Measurements from ENCODE around the gene PDE4D. TPM values are rescaled to one million over a fixed set of nuclear protein-coding genes. Genes with fewer than 3 reads are reported as not detected.
"Not testable (repeated sequence)": the region's sequence is repeated elsewhere in the genome, so short reads cannot be mapped to it uniquely, and the experiment has no call there.

PDE4D gene
- total RNA-seq, 1 experiment from 2014 or later: 2.4 TPM

- DNase-seq (ENCODE audit: low read depth, low spot score): no peak
- no TSS peak for BruUV-seq (replicated peaks)
- H3K4me3 ChIP-seq (ENCODE audit: low read depth in 2 of 2, low read length in 2 of 2): no peak overlapping the region
- no peak for ATAC-seq
- CTCF ChIA-PET: no interaction called here
- no peaks in the 10 kb centered on the region for H3K4me1 ChIP-seq (ENCODE audit: control insufficient read depth, insufficient read depth, low read length)
- H3K9me3 ChIP-seq (ENCODE audit: control insufficient read depth, insufficient read depth, low read depth, low read length): no peaks in the 10 kb centered on the region
- H3K27me3 ChIP-seq (ENCODE audit: control insufficient read depth, insufficient read depth, low read length): no peaks in the 10 kb centered on the region; the same call in 1 of the 2 replicates
- TF ChIP-seq CTCF (IDR thresholded peaks at IDR 0.05) (no peak), REST (IDR thresholded peaks at IDR 0.05; ENCODE audit: insufficient read depth in 1 of 2, low read depth in 2 of 2, low read length in 1 of 2) (no peak), TCF7L2 (IDR thresholded peaks at IDR 0.05; ENCODE audit: low read depth, low read length) (no peak), SIN3A (IDR thresholded peaks at IDR 0.05; ENCODE audit: borderline replicate concordance, insufficient read depth, low read depth, low read length) (no peak), POLR2AphosphoS5 (IDR thresholded peaks at IDR 0.05; ENCODE audit: low read depth, low read length) (no peak)
- POLR2A ChIA-PET: no interaction called here
- H3K36me3 ChIP-seq (ENCODE audit: control insufficient read depth, insufficient read depth, low read length): no peaks in the 10 kb centered on the region
- in situ Hi-C loops (cut with HindIII; ENCODE audit: low pct_unique_long_range_greater_than_20kb, low sequenced_read_pairs): no loop called here
- intact Hi-C loops (cut with micrococcal nuclease; ENCODE audit: unreplicated experiment): no loop called here
- H3K27ac ChIP-seq (ENCODE audit: low read length): no peak overlapping the region
Measured at GRCh38 chr5:59058969-59059687, 834.4 kb downstream of the PDE4D start.

GRCh38 chr5:59058237-59058636, 835.3 kb downstream of the PDE4D start:
- Histone ChIP-seq H3K9me3 (ENCODE audit: control insufficient read depth, insufficient read depth, low read depth, low read length) (no peaks in the 10 kb centered on the region), H3K27ac (ENCODE audit: low read length) (no peak overlapping the region), H3K4me3 (ENCODE audit: low read depth in 2 of 2, low read length in 2 of 2) (no peak overlapping the region), H3K4me1 (ENCODE audit: control insufficient read depth, insufficient read depth, low read length) (no peaks in the 10 kb centered on the region), H3K27me3 (ENCODE audit: control insufficient read depth, insufficient read depth, low read length) (no peaks in the 10 kb centered on the region; the same call in 1 of the 2 replicates), H3K36me3 (ENCODE audit: control insufficient read depth, insufficient read depth, low read length) (no peaks in the 10 kb centered on the region)
- ChIA-PET POLR2A (no interaction called here), CTCF (no interaction called here)
- no TSS peak for BruUV-seq (replicated peaks)
- TF ChIP-seq REST (IDR thresholded peaks at IDR 0.05; ENCODE audit: insufficient read depth in 1 of 2, low read depth in 2 of 2, low read length in 1 of 2): no peak
- TF ChIP-seq SIN3A (IDR thresholded peaks at IDR 0.05; ENCODE audit: borderline replicate concordance, insufficient read depth, low read depth, low read length): no peak
- TF ChIP-seq CTCF (IDR thresholded peaks at IDR 0.05): no peak
- no peak for TF ChIP-seq POLR2AphosphoS5 (IDR thresholded peaks at IDR 0.05; ENCODE audit: low read depth, low read length)
- no peak for TF ChIP-seq TCF7L2 (IDR thresholded peaks at IDR 0.05; ENCODE audit: low read depth, low read length)
- DNase-seq (ENCODE audit: low read depth, low spot score): no peak
- intact Hi-C loops (cut with micrococcal nuclease; ENCODE audit: unreplicated experiment): no loop called here
- ATAC-seq: no peak
- in situ Hi-C loops (cut with HindIII; ENCODE audit: low pct_unique_long_range_greater_than_20kb, low sequenced_read_pairs): no loop called here

- in situ Hi-C loops (cut with HindIII; ENCODE audit: low pct_unique_long_range_greater_than_20kb, low sequenced_read_pairs); DNase-seq (ENCODE audit: low read depth, low spot score); H3K9me3 ChIP-seq (ENCODE audit: control insufficient read depth, insufficient read depth, low read depth, low read length); POLR2A ChIA-PET; H3K4me1 ChIP-seq (ENCODE audit: control insufficient read depth, insufficient read depth, low read length); H3K4me3 ChIP-seq (ENCODE audit: low read depth in 2 of 2, low read length in 2 of 2); ATAC-seq; H3K27me3 ChIP-seq (ENCODE audit: control insufficient read depth, insufficient read depth, low read length); H3K27ac ChIP-seq (ENCODE audit: low read length); BruUV-seq (replicated peaks); H3K36me3 ChIP-seq (ENCODE audit: control insufficient read depth, insufficient read depth, low read length); intact Hi-C loops (cut with micrococcal nuclease; ENCODE audit: unreplicated experiment): not testable (repeated sequence)
- CTCF ChIA-PET: interaction anchor here (0.7 kb wide), 1 partner anchor 22 kb away, joined by 12 read pairs; no protein-coding TSS in a partner anchor
Measured at GRCh38 chr5:59056599-59056998, 836.9 kb downstream of the PDE4D start.
